DND-41 (cell line): ENCODE measurements around the gene NR1D2.

ENCODE experiments used
- EZH2 ChIP-seq: IDR thresholded peaks from 3 replicates; pipeline ENCODE4 v1.6.1; 2012; ENCODE audit warnings: borderline replicate concordance, low read depth, mild to moderate bottlenecking, moderate library complexity, low read length, inconsistent platforms; ENCODE audit not compliant: severe bottlenecking
- TF ChIP-seq, protein P1 (sequence below): IDR thresholded peaks from 2 replicates; pipeline ENCODE4 v1.5.1; 2012; ENCODE audit warnings: borderline replicate concordance, low read length, moderate library complexity, mild to moderate bottlenecking; ENCODE audit not compliant: poor library complexity, severe bottlenecking; ENCODE audit errors: extremely low read depth

DNA sequence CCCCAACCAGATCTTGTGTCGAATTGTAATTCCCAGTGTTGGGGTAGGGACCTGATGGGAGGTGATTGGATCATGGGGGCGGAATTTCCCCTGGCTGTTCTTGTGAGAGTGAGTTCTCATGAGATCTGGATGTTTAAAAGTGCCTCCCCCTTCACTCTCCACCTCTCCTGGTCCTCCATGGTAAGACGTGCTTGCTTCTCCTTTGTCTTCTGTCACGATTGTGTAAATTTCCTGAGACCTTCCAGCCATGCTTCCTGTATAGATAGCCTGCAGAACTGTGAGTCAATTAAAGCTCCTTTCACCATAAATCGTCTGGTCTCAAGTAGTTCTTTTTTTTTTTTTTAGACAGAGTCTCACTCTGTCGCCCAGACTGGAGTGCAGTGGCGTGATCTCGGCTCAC lies 42.3 kb downstream of the NR1D2 start:
- TF ChIP-seq, protein P1, sequence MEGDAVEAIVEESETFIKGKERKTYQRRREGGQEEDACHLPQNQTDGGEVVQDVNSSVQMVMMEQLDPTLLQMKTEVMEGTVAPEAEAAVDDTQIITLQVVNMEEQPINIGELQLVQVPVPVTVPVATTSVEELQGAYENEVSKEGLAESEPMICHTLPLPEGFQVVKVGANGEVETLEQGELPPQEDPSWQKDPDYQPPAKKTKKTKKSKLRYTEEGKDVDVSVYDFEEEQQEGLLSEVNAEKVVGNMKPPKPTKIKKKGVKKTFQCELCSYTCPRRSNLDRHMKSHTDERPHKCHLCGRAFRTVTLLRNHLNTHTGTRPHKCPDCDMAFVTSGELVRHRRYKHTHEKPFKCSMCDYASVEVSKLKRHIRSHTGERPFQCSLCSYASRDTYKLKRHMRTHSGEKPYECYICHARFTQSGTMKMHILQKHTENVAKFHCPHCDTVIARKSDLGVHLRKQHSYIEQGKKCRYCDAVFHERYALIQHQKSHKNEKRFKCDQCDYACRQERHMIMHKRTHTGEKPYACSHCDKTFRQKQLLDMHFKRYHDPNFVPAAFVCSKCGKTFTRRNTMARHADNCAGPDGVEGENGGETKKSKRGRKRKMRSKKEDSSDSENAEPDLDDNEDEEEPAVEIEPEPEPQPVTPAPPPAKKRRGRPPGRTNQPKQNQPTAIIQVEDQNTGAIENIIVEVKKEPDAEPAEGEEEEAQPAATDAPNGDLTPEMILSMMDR = no peak
- no peak for TF ChIP-seq EZH2
